ENCODE results near the gene TCF15. TPM values are rescaled to one million over a fixed set of nuclear protein-coding genes. Genes with fewer than 3 reads are reported as not detected.

The TCF15 gene
- total and polyA plus RNA-seq, 2 of the 4 experiments (the other 2 are of a cell fraction), result not detected

- H3K9me1 ChIP-seq (ENCODE audit: insufficient read depth, low read length), result no peaks in the 10 kb centered on the region
- no peak overlapping the region for H2BK20ac ChIP-seq (ENCODE audit: low read depth, low read length)
- no peak overlapping the region for H3K14ac ChIP-seq (replicated peaks; ENCODE audit: low read depth, low read length)
- no peak overlapping the region for H2AK5ac ChIP-seq (ENCODE audit: low read depth, low read length)
- H3K9ac ChIP-seq (ENCODE audit: low read depth, low read length), result no peak overlapping the region
- no peak overlapping the region for H4K91ac ChIP-seq (ENCODE audit: insufficient read depth, low read depth, low read length)
- no peak overlapping the region for H3K56ac ChIP-seq (ENCODE audit: extremely low read depth, insufficient read depth, low read length)
- no peak overlapping the region for H2AFZ ChIP-seq (replicated peaks; ENCODE audit: low read length, poor library complexity)
- H3K36me3 ChIP-seq (ENCODE audit: control insufficient read depth, insufficient read depth, low read length), result peaks cover 36% of the 10 kb centered on the region
- no peak overlapping the region for H2AK9ac ChIP-seq (replicated peaks; ENCODE audit: low read depth, low read length, poor library complexity)
- H4K5ac ChIP-seq (ENCODE audit: low read depth, low read length), result no peak overlapping the region
- peaks cover 34 to 47% of the 10 kb centered on the region in 2 experiments for H3K79me1 ChIP-seq (ENCODE audit: low read depth in 1 of 2, low read length in 2 of 2)
- no peak overlapping the region for H3K4me3 ChIP-seq (ENCODE audit: insufficient read depth, low read depth, low read length)
- peaks cover 3% of the 10 kb centered on the region for H3K4me1 ChIP-seq (ENCODE audit: control insufficient read depth, insufficient read depth, low read length)
- ATAC-seq (ENCODE audit: low read depth) (no peak), DNase-seq (no peak)
- WGBS, 2 experiments (ENCODE audit: extremely low coverage in 2 of 2, insufficient read length in 1 of 2), result no CpG with 5 or more reads among the region's 2 CpGs
- ChIA-PET POLR2A (ENCODE audit: unreplicated experiment) (no interaction called here), CTCF (interaction anchor here (0.6 to 2.0 kb wide), 4 partner anchors 20 to 444 kb away, joined by 3 to 7 read pairs (median 4); no protein-coding TSS in a partner anchor)
- no peak overlapping the region for H3K18ac ChIP-seq (ENCODE audit: low read depth, low read length)
- intact Hi-C loops (cut with micrococcal nuclease) (loop anchor here (5.0 kb wide), 1 partner anchor 90 kb away; no protein-coding TSS in a partner anchor), dilution Hi-C loops (cut with HindIII; ENCODE audit: low sequenced_read_pairs, unreplicated experiment) (no loop called here), in situ Hi-C loops (cut with MboI; ENCODE audit: low sequenced_read_pairs) (loop anchor here (5.0 kb wide), 1 partner anchor 85 kb away; no protein-coding TSS in a partner anchor)
- no peak overlapping the region for H3K4ac ChIP-seq (ENCODE audit: low read depth, low read length)
- H2BK5ac ChIP-seq (ENCODE audit: low read depth, low read length, poor library complexity, severe bottlenecking), result no peak overlapping the region
- no peak overlapping the region for H2BK120ac ChIP-seq (ENCODE audit: low read depth, low read length)
- no peaks in the 10 kb centered on the region for H3K9me3 ChIP-seq (ENCODE audit: control insufficient read depth, insufficient read depth, low read length)
- H3K23ac ChIP-seq (ENCODE audit: low read depth, low read length), result no peak overlapping the region
- H4K8ac ChIP-seq (ENCODE audit: low read depth in 2 of 2, low read length in 2 of 2), result no peak overlapping the region
- BruUV-seq (replicated peaks), result no TSS peak
- no peak for TF ChIP-seq CHD1 (IDR thresholded peaks at IDR 0.05; ENCODE audit: low read depth, low read length)
- TF ChIP-seq RCOR1 (IDR thresholded peaks at IDR 0.05; ENCODE audit: insufficient replicate concordance, low read length), result no peak
- no peak for TF ChIP-seq RAD21 (IDR thresholded peaks at IDR 0.05; ENCODE audit: low read length)
- TF ChIP-seq MAZ (IDR thresholded peaks at IDR 0.05; ENCODE audit: borderline replicate concordance, low read depth, low read length), result no peak
- TF ChIP-seq CEBPB (IDR thresholded peaks at IDR 0.05; ENCODE audit: low read depth, low read length), result no peak
- TF ChIP-seq MXI1 (IDR thresholded peaks at IDR 0.05; ENCODE audit: borderline replicate concordance, low read depth, low read length), result no peak
- no peak for TF ChIP-seq USF2 (IDR thresholded peaks at IDR 0.05; ENCODE audit: low read depth, low read length)
- no peak for TF ChIP-seq CTCF (conservative IDR thresholded peaks at IDR 0.05; ENCODE audit: low read depth, low read length)
- TF ChIP-seq POLR2A (IDR thresholded peaks at IDR 0.05; ENCODE audit: low read depth, low read length), result no peak; the same call in 1 of the 2 replicates
- TF ChIP-seq NFE2L2 (IDR thresholded peaks at IDR 0.05; ENCODE audit: low read depth, low read length), result no peak
- TF ChIP-seq RFX5 (IDR thresholded peaks at IDR 0.05; ENCODE audit: low read depth, low read length), result no peak
- no peak for TF ChIP-seq BHLHE40 (IDR thresholded peaks at IDR 0.05; ENCODE audit: low read depth, low read length)
- TF ChIP-seq, protein P1, sequence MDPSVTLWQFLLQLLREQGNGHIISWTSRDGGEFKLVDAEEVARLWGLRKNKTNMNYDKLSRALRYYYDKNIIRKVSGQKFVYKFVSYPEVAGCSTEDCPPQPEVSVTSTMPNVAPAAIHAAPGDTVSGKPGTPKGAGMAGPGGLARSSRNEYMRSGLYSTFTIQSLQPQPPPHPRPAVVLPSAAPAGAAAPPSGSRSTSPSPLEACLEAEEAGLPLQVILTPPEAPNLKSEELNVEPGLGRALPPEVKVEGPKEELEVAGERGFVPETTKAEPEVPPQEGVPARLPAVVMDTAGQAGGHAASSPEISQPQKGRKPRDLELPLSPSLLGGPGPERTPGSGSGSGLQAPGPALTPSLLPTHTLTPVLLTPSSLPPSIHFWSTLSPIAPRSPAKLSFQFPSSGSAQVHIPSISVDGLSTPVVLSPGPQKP (IDR thresholded peaks at IDR 0.05; ENCODE audit: borderline replicate concordance, low read depth, low read length), result no peak
- no peak for TF ChIP-seq MAFK (IDR thresholded peaks at IDR 0.05; ENCODE audit: low read depth, low read length)
- no peak for TF ChIP-seq SMC3 (IDR thresholded peaks at IDR 0.05; ENCODE audit: low read depth, low read length)
- no peak for TF ChIP-seq FOS (IDR thresholded peaks at IDR 0.05; ENCODE audit: low read depth, low read length)
- H3K27ac ChIP-seq (ENCODE audit: insufficient read depth, low read length), result no peak overlapping the region
- no peaks in the 10 kb centered on the region for H3K27me3 ChIP-seq (ENCODE audit: control insufficient read depth, insufficient read depth, low read length)
- no peak overlapping the region for H2BK15ac ChIP-seq (ENCODE audit: low read depth, low read length)
- peaks cover 45% of the 10 kb centered on the region for H4K20me1 ChIP-seq (ENCODE audit: insufficient read depth, low read length)
- no peak overlapping the region for H3K4me2 ChIP-seq (ENCODE audit: low read depth, low read length)
Measured at GRCh38 chr20:646868-647233, 36.7 kb upstream of the TCF15 start.

All from IMR-90 (cell line).